Activated T-helper 2 cell treated with anti-CD3 and anti-CD28 coated beads, Interferon-gamma antibody, Interleukin-2, Interleukin-4, amounts not matched to agents 10 μg/mL and 5 μg/mL and 100 μg/mL, durations not matched to agents 14 hours and 24 hours and 36 hours (primary cell): ENCODE measurements around the gene TMPRSS12. TPM values are rescaled to one million over a fixed set of nuclear protein-coding genes. Genes with fewer than 3 reads are reported as not detected.
"Not testable (repeated sequence)": the region's sequence is repeated elsewhere in the genome, so short reads cannot be mapped to it uniquely, and the experiment has no call there.

ENCODE experiments used
- DNase-seq: peaks from one replicate; pipeline ENCODE4 v3.0.0; 2021; ENCODE audit warnings: low spot score
- H3K27ac Mint-ChIP-seq: one replicate; pipeline ENCODE4 v1.8.0; 2021; ENCODE audit warnings: mixed read lengths
- H3K27me3 Mint-ChIP-seq: one replicate; pipeline ENCODE4 v1.8.0; 2021; ENCODE audit warnings: low read depth, mixed read lengths
- H3K36me3 Mint-ChIP-seq: one replicate; pipeline ENCODE4 v1.8.0; 2021; ENCODE audit warnings: low read depth, mixed read lengths
- H3K4me1 Mint-ChIP-seq: one replicate; pipeline ENCODE4 v1.8.0; 2021; ENCODE audit warnings: low read depth, mixed read lengths
- H3K4me3 Mint-ChIP-seq: one replicate; pipeline ENCODE4 v1.8.0; 2021; ENCODE audit warnings: low read depth, mild to moderate bottlenecking, moderate library complexity, mixed read lengths
- H3K9me3 Mint-ChIP-seq: one replicate; pipeline ENCODE4 v1.8.0; 2021; ENCODE audit warnings: mixed read lengths
- intact Hi-C: fragments of 100-400 bp; cut with micrococcal nuclease; formaldehyde crosslinking; loops from one replicate; pipeline ENCODE4 v1.15.1; 2023
- total RNA-seq: library from RNA; stranded (reverse); gene quantifications from 2 replicates; pipeline ENCODE4 v1.2.3, GENCODE V29; 2022

TMPRSS12 gene
- total RNA-seq, 1 donor from 2014 or later = not detected

DNA sequence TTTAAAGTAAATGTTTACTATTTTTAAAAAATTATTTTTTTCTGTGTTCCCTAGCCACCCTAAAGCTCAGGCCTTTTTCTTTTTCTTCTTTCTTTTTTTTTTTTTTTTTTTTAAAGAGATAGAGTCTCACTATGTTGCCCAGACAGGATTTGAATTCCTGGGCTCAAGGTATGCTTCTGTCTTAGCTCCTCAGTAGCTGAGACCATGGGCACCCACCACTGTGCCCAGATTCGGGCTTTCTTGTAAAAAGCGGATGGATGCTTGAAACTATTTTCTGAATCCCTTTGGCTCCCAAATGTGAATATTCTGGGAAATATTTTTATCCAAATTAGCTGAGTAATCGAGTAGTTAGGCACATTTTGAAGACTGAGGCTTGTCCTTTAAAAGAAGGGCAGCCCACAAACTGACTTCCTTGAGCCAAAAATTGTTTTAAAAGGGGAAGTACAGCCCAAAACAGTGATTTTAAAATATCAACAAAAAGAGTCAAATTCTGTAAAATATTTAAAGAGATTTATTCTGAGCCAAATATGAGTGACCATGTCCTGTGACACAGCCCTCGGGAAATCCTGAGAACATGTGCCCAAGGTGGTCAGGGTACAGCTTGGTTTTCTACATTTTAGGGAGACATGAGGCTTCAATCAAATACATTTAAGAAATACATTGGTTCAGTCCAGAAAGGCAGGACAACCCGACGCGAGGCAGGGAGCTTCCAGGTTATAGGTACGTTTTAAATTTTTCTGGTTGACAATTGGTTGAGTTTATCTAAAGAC is 80.8 kb downstream of the TMPRSS12 start:
- DNase-seq = no peak
- peak overlapping the region; percentile 47 for H3K4me3 Mint-ChIP-seq

DNA sequence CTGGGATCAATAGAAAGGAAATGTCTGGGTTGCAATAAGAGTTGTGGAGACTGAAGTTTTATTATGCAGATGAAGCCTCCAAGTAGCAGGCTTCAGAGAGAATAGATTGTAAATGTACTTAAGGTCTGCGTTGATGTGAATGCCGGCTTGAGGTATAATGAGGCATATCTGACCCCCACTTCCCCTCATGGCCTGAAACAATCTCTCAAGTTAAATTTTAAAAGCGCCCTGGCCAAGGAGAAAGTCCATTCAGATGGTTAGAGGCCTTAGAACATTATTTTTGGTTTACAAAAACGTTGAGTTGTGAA is 81.4 kb downstream of the TMPRSS12 start:
- no peaks in the 10 kb centered on the region for H3K36me3 Mint-ChIP-seq
- intact Hi-C loops = no loop called here
- no peaks in the 10 kb centered on the region for H3K9me3 Mint-ChIP-seq
- no peak for DNase-seq
- peak overlapping the region; percentile 47 for H3K4me3 Mint-ChIP-seq
- H3K4me1 Mint-ChIP-seq = peaks cover 23% of the 10 kb centered on the region
- peak overlapping the region; percentile 78 for H3K27ac Mint-ChIP-seq
- no peaks in the 10 kb centered on the region for H3K27me3 Mint-ChIP-seq

More for the DNA sequence above, 80.8 kb downstream of the TMPRSS12 start:
- H3K36me3 Mint-ChIP-seq = no peaks in the 10 kb centered on the region
- no peaks in the 10 kb centered on the region for H3K27me3 Mint-ChIP-seq
- peak overlapping the region; percentile 78 for H3K27ac Mint-ChIP-seq
- H3K4me1 Mint-ChIP-seq = peaks cover 28% of the 10 kb centered on the region
- H3K9me3 Mint-ChIP-seq = no peaks in the 10 kb centered on the region
- intact Hi-C loops = no loop called here

DNA sequence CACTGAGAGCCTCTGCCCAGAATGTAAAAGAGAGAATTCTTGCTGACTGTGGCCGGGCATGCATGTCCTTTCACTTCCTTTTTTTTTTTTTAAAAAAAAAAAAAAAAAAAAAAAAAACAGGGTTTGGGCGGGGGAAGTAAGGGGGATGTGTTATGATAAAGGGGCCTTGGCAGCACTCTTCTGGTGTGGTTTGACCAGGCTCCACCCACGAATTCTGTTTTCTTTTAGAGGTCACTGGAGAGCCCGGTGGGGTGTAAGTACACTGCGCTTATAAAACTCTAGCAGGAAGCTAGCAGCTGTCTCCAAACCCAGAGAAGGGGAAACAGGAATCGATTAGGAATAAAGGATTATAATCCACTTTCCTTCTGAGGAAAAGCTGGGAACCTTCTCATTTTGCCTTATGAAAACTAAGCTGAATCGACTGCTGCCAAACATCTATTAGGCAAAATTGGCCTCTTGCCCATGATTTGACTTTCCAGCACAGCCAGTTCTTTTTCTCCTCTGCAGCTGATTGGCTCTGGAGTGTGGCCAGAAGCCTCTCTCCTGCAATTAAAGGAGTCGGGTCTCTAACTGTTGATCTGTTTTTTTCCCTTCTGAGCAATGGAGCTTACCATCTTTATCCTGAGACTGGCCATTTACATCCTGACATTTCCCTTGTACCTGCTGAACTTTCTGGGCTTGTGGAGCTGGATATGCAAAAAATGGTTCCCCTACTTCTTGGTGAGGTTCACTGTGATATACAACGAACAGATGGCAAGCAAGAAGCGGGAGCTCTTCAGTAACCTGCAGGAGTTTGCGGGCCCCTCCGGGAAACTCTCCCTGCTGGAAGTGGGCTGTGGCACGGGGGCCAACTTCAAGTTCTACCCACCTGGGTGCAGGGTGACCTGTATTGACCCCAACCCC is 82.0 kb downstream of the TMPRSS12 start:
- Mint-ChIP-seq H3K27ac (peak overlapping the region; percentile 45), H3K4me1 (peaks cover 23% of the 10 kb centered on the region), H3K36me3 (no peaks in the 10 kb centered on the region), H3K9me3 (no peaks in the 10 kb centered on the region), H3K4me3 (peak overlapping the region; percentile 13), H3K27me3 (no peaks in the 10 kb centered on the region)
- intact Hi-C loops = no loop called here
- DNase-seq = no peak

DNA sequence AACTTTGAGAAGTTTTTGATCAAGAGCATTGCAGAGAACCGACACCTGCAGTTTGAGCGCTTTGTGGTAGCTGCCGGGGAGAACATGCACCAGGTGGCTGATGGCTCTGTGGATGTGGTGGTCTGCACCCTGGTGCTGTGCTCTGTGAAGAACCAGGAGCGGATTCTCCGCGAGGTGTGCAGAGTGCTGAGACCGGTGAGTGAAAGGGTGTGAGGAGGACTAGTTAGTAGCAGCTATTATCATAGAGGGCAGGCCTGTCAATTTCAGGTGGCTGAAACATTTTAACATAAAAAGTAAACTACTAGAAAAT is 82.6 kb downstream of the TMPRSS12 start:
- Mint-ChIP-seq H3K9me3 (no peaks in the 10 kb centered on the region), H3K36me3 (no peaks in the 10 kb centered on the region), H3K27ac (no peak overlapping the region), H3K4me3 (peak overlapping the region; percentile 6), H3K4me1 (peaks cover 23% of the 10 kb centered on the region), H3K27me3 (no peaks in the 10 kb centered on the region)
- DNase-seq = no peak
- intact Hi-C loops = no loop called here

DNA sequence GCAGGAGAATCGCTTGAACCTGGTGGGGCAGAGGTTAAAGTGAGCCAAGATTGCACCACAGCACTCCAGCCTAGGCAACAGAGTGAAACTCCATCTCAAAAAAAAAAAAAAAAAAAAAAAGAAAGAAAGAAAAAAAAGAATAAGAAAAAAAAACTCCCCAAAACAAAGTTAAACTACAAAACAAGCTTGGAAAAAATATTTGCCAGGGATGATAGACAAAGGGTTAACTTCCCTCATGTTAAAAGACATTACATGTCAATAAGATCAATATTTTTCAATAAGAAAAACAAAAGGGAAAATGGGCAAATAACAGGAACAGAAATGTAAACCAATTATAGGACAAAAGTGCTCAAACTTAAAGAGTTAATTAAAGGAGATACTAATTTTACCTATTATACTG is 83.2 kb downstream of the TMPRSS12 start:
- H3K27ac Mint-ChIP-seq = no peak overlapping the region
- H3K4me3 Mint-ChIP-seq = no peak overlapping the region
- H3K4me1 Mint-ChIP-seq = peaks cover 23% of the 10 kb centered on the region
- no peaks in the 10 kb centered on the region for H3K27me3 Mint-ChIP-seq
- intact Hi-C loops = no loop called here
- H3K36me3 Mint-ChIP-seq = no peaks in the 10 kb centered on the region
- H3K9me3 Mint-ChIP-seq = no peaks in the 10 kb centered on the region
- DNase-seq = no peak

DNA sequence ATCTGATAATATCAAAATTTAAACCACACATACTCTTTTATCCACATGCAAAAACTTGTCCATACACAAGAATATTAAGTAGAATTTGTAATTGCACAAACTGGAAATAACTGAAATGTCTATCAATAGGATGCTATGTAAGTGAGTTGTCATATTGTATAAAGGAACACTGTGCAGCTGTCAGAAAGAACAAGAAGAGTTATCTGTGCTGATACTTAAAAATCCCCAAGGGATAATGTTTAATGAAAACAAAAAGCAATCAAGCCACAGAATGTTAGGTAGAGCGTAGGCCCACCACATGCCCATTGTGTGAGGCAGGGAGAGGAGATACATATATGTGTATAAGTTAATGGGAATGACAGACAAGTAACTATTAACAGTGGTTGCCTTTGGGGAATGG is 83.7 kb downstream of the TMPRSS12 start:
- Mint-ChIP-seq H3K27me3 (no peaks in the 10 kb centered on the region), H3K9me3 (no peaks in the 10 kb centered on the region), H3K27ac (no peak overlapping the region), H3K36me3 (no peaks in the 10 kb centered on the region), H3K4me1 (peaks cover 23% of the 10 kb centered on the region), H3K4me3 (no peak overlapping the region)
- intact Hi-C loops = no loop called here
- DNase-seq = no peak

DNA sequence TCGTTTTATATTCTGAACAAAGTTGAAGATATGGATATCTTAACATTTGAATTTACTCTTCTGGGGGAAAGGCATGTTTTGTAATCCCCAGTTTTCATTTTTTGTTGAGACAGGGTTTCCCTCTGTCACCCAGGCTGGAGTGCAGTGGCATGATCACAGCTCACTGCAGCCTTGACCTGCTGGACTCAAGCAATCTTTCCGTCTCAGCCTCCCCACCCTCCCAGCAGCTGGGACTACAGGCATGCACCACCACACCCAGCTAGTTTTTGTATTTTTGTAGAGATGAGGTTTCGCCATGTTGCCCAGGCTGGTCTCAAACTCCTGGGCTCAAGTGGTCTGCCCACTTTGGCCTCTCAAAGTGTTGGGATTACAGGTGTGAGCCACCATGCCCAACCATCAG is 84.2 kb downstream of the TMPRSS12 start:
- H3K4me1 Mint-ChIP-seq = peaks cover 23% of the 10 kb centered on the region
- DNase-seq, H3K27ac Mint-ChIP-seq, intact Hi-C loops, H3K9me3 Mint-ChIP-seq, H3K27me3 Mint-ChIP-seq, H3K36me3 Mint-ChIP-seq, H3K4me3 Mint-ChIP-seq: not testable (repeated sequence)

DNA sequence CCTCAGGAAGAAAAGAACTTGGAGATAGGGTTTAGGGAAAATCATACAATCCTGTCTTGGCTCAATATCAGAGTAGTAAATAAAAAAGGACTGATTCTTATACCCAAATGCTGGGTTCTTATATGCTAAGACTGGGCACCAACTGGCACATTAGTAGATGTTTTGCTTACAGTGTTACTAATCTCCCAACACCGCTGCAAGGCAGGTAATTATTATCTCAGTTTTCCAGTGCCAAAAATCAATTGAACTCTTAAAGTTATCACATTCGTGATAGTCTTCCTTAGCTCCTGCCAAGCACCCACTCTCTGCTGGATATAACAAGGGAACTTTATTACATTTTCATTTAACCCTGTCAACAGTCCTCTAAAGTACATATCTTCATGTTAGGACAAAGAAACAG is 84.6 kb downstream of the TMPRSS12 start:
- H3K9me3 Mint-ChIP-seq = no peaks in the 10 kb centered on the region
- peaks cover 22% of the 10 kb centered on the region for H3K4me1 Mint-ChIP-seq
- DNase-seq = no peak
- no peak overlapping the region for H3K4me3 Mint-ChIP-seq
- no peaks in the 10 kb centered on the region for H3K27me3 Mint-ChIP-seq
- H3K36me3 Mint-ChIP-seq = no peaks in the 10 kb centered on the region
- H3K27ac Mint-ChIP-seq = no peak overlapping the region
- intact Hi-C loops = no loop called here

DNA sequence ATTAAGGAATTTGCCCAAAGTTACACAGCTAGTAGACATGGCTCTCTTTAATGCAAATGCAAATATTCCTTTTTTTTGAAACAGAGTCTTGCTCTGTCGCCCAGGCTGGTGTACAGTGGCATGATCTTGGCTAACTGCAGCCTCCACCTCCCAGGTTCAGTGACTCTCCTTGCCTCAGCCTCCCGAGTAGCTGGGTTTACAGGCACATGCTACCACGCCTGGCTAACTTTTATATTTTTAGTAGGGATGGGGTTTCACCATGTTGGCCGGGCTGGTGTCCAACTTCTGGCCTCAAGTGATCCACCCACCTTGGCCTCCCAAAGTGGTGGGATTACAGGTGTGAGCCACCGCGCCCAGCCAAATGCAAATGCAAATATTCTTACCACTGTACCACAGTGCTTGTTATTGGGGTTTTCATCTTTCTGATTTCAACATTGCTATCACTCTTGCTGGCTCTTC is 85.1 kb downstream of the TMPRSS12 start:
- Mint-ChIP-seq H3K27ac (no peak overlapping the region), H3K4me1 (peaks cover 24% of the 10 kb centered on the region), H3K4me3 (no peak overlapping the region), H3K9me3 (no peaks in the 10 kb centered on the region), H3K36me3 (no peaks in the 10 kb centered on the region), H3K27me3 (no peaks in the 10 kb centered on the region)
- DNase-seq = no peak
- intact Hi-C loops = no loop called here

DNA sequence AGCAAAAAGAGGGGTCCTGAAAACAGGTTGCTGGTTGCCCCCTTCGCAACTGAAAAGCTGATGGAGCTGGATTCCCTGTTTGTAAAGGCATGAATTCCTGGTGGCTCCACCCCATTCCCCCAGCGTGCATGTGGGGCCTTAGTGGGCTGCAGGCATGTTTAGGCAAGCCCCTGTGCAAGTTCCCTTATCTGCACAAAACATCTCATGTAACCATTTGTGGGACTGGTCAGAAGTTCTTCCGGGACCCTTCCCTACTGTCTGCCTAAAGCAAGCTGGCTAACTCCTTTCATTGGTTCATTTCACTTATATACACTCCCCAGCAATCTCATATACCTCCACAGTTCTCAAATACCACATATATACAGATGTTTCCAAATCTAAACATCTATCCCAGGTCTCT is 85.7 kb downstream of the TMPRSS12 start:
- Mint-ChIP-seq H3K36me3 (no peaks in the 10 kb centered on the region), H3K4me3 (no peak overlapping the region), H3K4me1 (peaks cover 26% of the 10 kb centered on the region), H3K27me3 (no peaks in the 10 kb centered on the region), H3K27ac (no peak overlapping the region), H3K9me3 (no peaks in the 10 kb centered on the region)
- intact Hi-C loops = no loop called here
- DNase-seq = no peak

DNA sequence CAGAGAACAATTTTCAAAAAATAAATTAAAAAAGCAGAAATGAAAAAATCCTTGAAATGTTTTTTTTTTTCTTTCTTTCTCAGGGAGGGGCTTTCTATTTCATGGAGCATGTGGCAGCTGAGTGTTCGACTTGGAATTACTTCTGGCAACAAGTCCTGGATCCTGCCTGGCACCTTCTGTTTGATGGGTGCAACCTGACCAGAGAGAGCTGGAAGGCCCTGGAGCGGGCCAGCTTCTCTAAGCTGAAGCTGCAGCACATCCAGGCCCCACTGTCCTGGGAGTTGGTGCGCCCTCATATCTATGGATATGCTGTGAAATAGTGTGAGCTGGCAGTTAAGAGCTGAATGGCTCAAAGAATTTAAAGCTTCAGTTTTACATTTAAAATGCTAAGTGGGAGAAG is 87.1 kb downstream of the TMPRSS12 start:
- Mint-ChIP-seq H3K36me3 (no peaks in the 10 kb centered on the region), H3K27ac (no peak overlapping the region), H3K4me3 (no peak overlapping the region), H3K9me3 (no peaks in the 10 kb centered on the region), H3K27me3 (no peaks in the 10 kb centered on the region), H3K4me1 (peaks cover 24% of the 10 kb centered on the region)
- intact Hi-C loops = no loop called here
- DNase-seq = no peak

DNA sequence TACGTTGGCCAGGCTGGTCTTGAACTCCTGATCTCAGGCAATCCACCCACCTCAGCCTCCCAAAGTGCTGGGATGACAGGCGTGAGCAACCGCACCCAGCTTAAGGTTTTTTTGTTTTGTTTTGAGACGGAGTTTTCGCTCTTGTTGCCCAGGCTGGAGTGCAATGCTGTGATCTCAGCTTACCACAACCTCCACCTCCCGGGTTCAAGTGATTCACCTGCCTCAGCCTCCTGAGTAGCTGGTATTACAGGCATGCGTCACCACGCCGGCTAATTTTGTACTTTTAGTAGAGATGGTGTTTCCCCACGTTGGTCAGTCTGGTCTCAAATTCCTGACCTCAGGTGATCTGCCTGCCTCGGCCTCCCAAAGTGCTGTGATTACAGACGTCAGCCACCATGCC is 87.8 kb downstream of the TMPRSS12 start:
- intact Hi-C loops, H3K27me3 Mint-ChIP-seq, H3K27ac Mint-ChIP-seq, DNase-seq, H3K9me3 Mint-ChIP-seq, H3K36me3 Mint-ChIP-seq, H3K4me3 Mint-ChIP-seq: not testable (repeated sequence)
- peaks cover 20% of the 10 kb centered on the region for H3K4me1 Mint-ChIP-seq

DNA sequence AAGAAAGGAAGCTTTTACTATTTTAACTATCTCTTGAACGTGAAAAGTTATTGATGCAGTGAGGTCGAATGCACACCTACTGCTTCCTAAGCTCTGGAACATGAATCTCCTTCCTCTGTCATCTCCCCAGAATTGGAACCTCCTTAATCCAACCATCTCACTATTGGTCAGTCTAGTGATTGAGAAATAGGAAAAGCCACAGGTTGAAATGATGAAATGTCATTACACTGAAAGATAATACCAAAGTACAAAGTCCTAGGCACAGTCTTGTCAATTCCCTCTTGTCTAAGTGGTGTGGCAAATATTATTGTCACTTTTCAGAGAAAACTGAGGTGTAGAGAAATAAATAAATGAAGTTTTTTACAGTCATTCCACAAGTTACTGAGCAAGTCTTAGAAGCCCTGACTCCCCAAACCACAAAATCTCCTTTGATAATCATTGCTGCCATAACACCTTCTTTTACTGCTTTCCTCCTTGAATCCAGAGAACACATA is 90.1 kb downstream of the TMPRSS12 start:
- Mint-ChIP-seq H3K4me1 (peaks cover 15% of the 10 kb centered on the region), H3K9me3 (peaks cover 8% of the 10 kb centered on the region), H3K27me3 (no peaks in the 10 kb centered on the region), H3K36me3 (peaks cover 6% of the 10 kb centered on the region), H3K4me3 (no peak overlapping the region), H3K27ac (no peak overlapping the region)
- intact Hi-C loops = no loop called here
- DNase-seq = no peak
